Measurements from ENCODE around the gene WHRN.

WHRN gene

GRCh38 chr9:114516913-114517312, 11.6 kb upstream of the WHRN start:
- TF ChIP-seq CTCF (IDR thresholded peaks at IDR 0.05; ENCODE audit: low read depth, low read length), result no peak
- peak; percentile 13 to 73 for DNase-seq (ENCODE audit: low read depth in 2 of 2)
- H3K4me3 ChIP-seq (replicated peaks in 1 of 2; ENCODE audit: low read depth in 2 of 2, low read length in 2 of 2), result no peak overlapping the region

- no peak overlapping the region for H3K4me3 ChIP-seq (replicated peaks in 1 of 2; ENCODE audit: low read depth in 2 of 2, low read length in 2 of 2)
- no peak for TF ChIP-seq CTCF (IDR thresholded peaks at IDR 0.05; ENCODE audit: low read depth, low read length)
- DNase-seq (ENCODE audit: low read depth in 2 of 2), result no peak
These were observed 10.3 kb upstream of the WHRN start for GRCh38 chr9:114515528-114515927.

GRCh38 chr9:114513959-114514267, 8.6 kb upstream of the WHRN start:
- H3K4me3 ChIP-seq (replicated peaks in 1 of 2; ENCODE audit: low read depth in 2 of 2, low read length in 2 of 2), result no peak overlapping the region
- no peak for TF ChIP-seq CTCF (IDR thresholded peaks at IDR 0.05; ENCODE audit: low read depth, low read length)
- no peak for DNase-seq (ENCODE audit: low read depth in 2 of 2)

GRCh38 chr9:114513055-114513958, 8.0 kb upstream of the WHRN start:
- TF ChIP-seq CTCF (IDR thresholded peaks at IDR 0.05; ENCODE audit: low read depth, low read length), result no peak
- no peak for DNase-seq (ENCODE audit: low read depth in 2 of 2)
- no peak overlapping the region for H3K4me3 ChIP-seq (replicated peaks in 1 of 2; ENCODE audit: low read depth in 2 of 2, low read length in 2 of 2)

- no peak overlapping the region for H3K4me3 ChIP-seq (replicated peaks in 1 of 2; ENCODE audit: low read depth in 2 of 2, low read length in 2 of 2)
- no peak for DNase-seq (ENCODE audit: low read depth in 2 of 2)
- TF ChIP-seq CTCF (IDR thresholded peaks at IDR 0.05; ENCODE audit: low read depth, low read length), result no peak
These were observed 7.0 kb upstream of the WHRN start for GRCh38 chr9:114511978-114512874.

- no peak overlapping the region for H3K4me3 ChIP-seq (replicated peaks in 1 of 2; ENCODE audit: low read depth in 2 of 2, low read length in 2 of 2)
- DNase-seq (ENCODE audit: low read depth in 2 of 2), result peak; percentile 28 to 32
- TF ChIP-seq CTCF (IDR thresholded peaks at IDR 0.05; ENCODE audit: low read depth, low read length), result peak; percentile 35
These were observed 2.5 kb upstream of the WHRN start for GRCh38 chr9:114507726-114508125.

All from cardiac fibroblast (primary cell).